Measurements from ENCODE around the gene KRT24.
A peak's percentile ranks its signal among the peaks of the same experiment; 100 is the strongest.

- TF ChIP-seq REST (IDR thresholded peaks at IDR 0.05; ENCODE audit: borderline replicate concordance) (peak; percentile 5), EZH2 (IDR thresholded peaks at IDR 0.05; ENCODE audit: borderline replicate concordance, insufficient read depth, low read length, poor library complexity, severe bottlenecking) (no peak), RAD21 (conservative IDR thresholded peaks at IDR 0.05) (no peak), CTCF (IDR thresholded peaks at IDR 0.05; ENCODE audit: poor library complexity, severe bottlenecking) (no peak), POLR2AphosphoS5 (IDR thresholded peaks at IDR 0.05) (peak; percentile 25), EP300 (conservative IDR thresholded peaks at IDR 0.05; ENCODE audit: poor library complexity, severe bottlenecking) (no peak), MXI1 (conservative IDR thresholded peaks at IDR 0.05; ENCODE audit: poor library complexity, severe bottlenecking) (peak; percentile 25)
Measured at GRCh38 chr17:40648384-40648968, 55.1 kb downstream of the KRT24 start.
